OCI-LY7 (cell line): ENCODE data around the gene FAM170B. TPM values are rescaled to one million over a fixed set of nuclear protein-coding genes. Genes with fewer than 3 reads are reported as not detected.

Source experiments
- BruUV-seq: library from RNA; stranded (reverse); fragments of 400-500 nt; replicated peaks from 2 replicates; lab custom pipeline; 2021; lab: Mats Ljungman, UMichigan
- CTCF ChIA-PET: fragments of 300-600 bp; sonication (Branson Sonifier 250); formaldehyde crosslinking; loops from one replicate; lab custom pipeline; 2022; ENCODE audit warnings: antibody characterized with exemption; ENCODE audit not compliant: unreplicated experiment; lab: Charles Lee
- POLR2A ChIA-PET: fragments of 300-600 bp; sonication (Branson Sonifier 250); formaldehyde crosslinking; loops from one replicate; lab custom pipeline; 2022; ENCODE audit warnings: antibody characterized with exemption; lab: Charles Lee
- DNase-seq: peaks from one replicate; pipeline ENCODE4 v3.0.0-alpha.2; 2015; ENCODE audit warnings: low spot score
- H2AFZ ChIP-seq: fragments of 200-600 bp; sonication (generic), shearing (Covaris generic); 2 replicates; pipeline ENCODE4 v1.6.1; 2014; ENCODE audit warnings: mild to moderate bottlenecking, antibody characterized with exemption, low read length, moderate library complexity
- H3K27ac ChIP-seq: fragments of 200-600 bp; sonication (generic); 2 replicates; pipeline ENCODE4 v1.5.1; 2014; ENCODE audit warnings: mixed run types, low read depth, mild to moderate bottlenecking, moderate library complexity, low read length, inconsistent platforms; ENCODE audit not compliant: poor library complexity, severe bottlenecking
- H3K36me3 ChIP-seq: fragments of 200-600 bp; sonication (generic); 2 replicates; pipeline ENCODE4 v1.6.1; 2014; ENCODE audit warnings: mild to moderate bottlenecking, antibody characterized with exemption, low read length, moderate library complexity, mixed read lengths; ENCODE audit not compliant: insufficient read depth
- H3K4me1 ChIP-seq: fragments of 200-600 bp; sonication (generic); 2 replicates; pipeline ENCODE4 v1.5.1; 2014; ENCODE audit warnings: mild to moderate bottlenecking, low read length; ENCODE audit not compliant: insufficient read depth, poor library complexity, severe bottlenecking
- H3K4me2 ChIP-seq: fragments of 200-600 bp; sonication (generic); 2 replicates; pipeline ENCODE4 v1.6.1; 2014; ENCODE audit warnings: mild to moderate bottlenecking, low read length
- H3K4me3 ChIP-seq: fragments of 200-600 bp; sonication (generic); 2 replicates; pipeline ENCODE4 v1.5.1; 2014; ENCODE audit warnings: mild to moderate bottlenecking, low read depth, low read length; ENCODE audit not compliant: poor library complexity, severe bottlenecking
- H3K79me2 ChIP-seq: fragments of 200-600 bp; sonication (generic); 2 replicates; pipeline ENCODE4 v1.6.1; 2016; ENCODE audit warnings: low read depth, mild to moderate bottlenecking, low read length, moderate library complexity, mixed read lengths; ENCODE audit not compliant: insufficient read depth
- H3K9me2 ChIP-seq: fragments of 200-600 bp; sonication (generic); 2 replicates; pipeline ENCODE4 v1.6.1; 2016; ENCODE audit warnings: mild to moderate bottlenecking, low read length, mixed read lengths; ENCODE audit not compliant: insufficient read depth
- H3K9me3 ChIP-seq: fragments of 200-600 bp; sonication (generic); 2 replicates; pipeline ENCODE4 v1.6.1; 2014; ENCODE audit warnings: mild to moderate bottlenecking, mixed run types, low read length, mixed read lengths
- H4K20me1 ChIP-seq: fragments of 200-600 bp; sonication (generic); 2 replicates; pipeline ENCODE4 v1.6.1; 2014; ENCODE audit warnings: mild to moderate bottlenecking, antibody characterized with exemption, low read length, moderate library complexity, mixed read lengths; ENCODE audit not compliant: insufficient read depth
- EZH2phosphoT487 ChIP-seq: fragments of 200-600 bp; sonication (generic); IDR thresholded peaks from 2 replicates; pipeline ENCODE4 v1.6.1; 2018; ENCODE audit warnings: low read depth, borderline replicate concordance, mild to moderate bottlenecking, mixed run types, antibody characterized with exemption, low read length, moderate library complexity, mixed read lengths
- intact Hi-C: fragments of 100-400 bp; cut with micrococcal nuclease; formaldehyde crosslinking; loops from one replicate; pipeline ENCODE4 v1.10.0; 2022; ENCODE audit not compliant: unreplicated experiment
- total RNA-seq, 2 experiments: library from RNA; depleted of rRNA in 1 of 2; stranded (reverse); fragments of >200 nt in 1 of 2; shearing (Covaris generic) in 1 of 2; gene quantifications; 2 replicates each; pipeline ENCODE4 v1.2.3, GENCODE V29; 2014 to 2022
- TF ChIP-seq, protein P1 (sequence below): fragments of 200-600 bp; sonication (generic); conservative IDR thresholded peaks from 2 replicates; pipeline ENCODE4 v1.5.1; 2014; ENCODE audit warnings: mild to moderate bottlenecking, antibody characterized with exemption, low read length, moderate library complexity, mixed read lengths

The FAM170B gene
- total RNA-seq, 2 experiments from 2014 or later: 0.23 to 0.38 TPM

DNA sequence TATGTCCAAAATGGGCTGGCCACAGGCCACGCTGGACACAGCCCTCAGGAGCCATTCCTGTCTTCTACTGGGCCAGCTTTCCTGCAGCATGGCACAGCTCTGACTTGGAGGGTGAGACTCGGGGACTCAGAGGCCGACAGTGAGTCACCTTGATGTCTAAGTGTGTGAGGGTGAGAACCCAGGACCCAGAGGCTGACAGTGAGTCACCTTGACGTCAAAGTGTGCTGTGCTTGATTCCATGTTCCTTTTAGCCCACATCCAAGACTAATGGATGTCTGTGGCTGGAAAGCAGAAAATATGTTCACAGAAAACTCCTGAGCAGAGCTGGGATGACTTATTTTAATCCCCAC, 6.0 kb upstream of the FAM170B start:
- peaks cover 7% of the 10 kb centered on the region; the same call in 1 of the 2 replicates for H3K36me3 ChIP-seq
- peaks cover 49% of the 10 kb centered on the region for H3K4me1 ChIP-seq
- no peak for DNase-seq
- no peak overlapping the region for H3K4me3 ChIP-seq
- no peaks in the 10 kb centered on the region for H3K79me2 ChIP-seq
- H3K9me3 ChIP-seq: peaks cover 11% of the 10 kb centered on the region; the same call in 1 of the 2 replicates
- intact Hi-C loops: no loop called here
- H2AFZ ChIP-seq: no peak overlapping the region
- ChIA-PET CTCF (no interaction called here), POLR2A (interaction anchor here (1.0 to 1.1 kb wide), 2 partner anchors 21 to 59 kb away, joined by 3 to 4 read pairs; no protein-coding TSS in a partner anchor)
- no TSS peak for BruUV-seq
- no peak overlapping the region for H3K4me2 ChIP-seq
- no peak for TF ChIP-seq EZH2phosphoT487
- TF ChIP-seq, protein P1, sequence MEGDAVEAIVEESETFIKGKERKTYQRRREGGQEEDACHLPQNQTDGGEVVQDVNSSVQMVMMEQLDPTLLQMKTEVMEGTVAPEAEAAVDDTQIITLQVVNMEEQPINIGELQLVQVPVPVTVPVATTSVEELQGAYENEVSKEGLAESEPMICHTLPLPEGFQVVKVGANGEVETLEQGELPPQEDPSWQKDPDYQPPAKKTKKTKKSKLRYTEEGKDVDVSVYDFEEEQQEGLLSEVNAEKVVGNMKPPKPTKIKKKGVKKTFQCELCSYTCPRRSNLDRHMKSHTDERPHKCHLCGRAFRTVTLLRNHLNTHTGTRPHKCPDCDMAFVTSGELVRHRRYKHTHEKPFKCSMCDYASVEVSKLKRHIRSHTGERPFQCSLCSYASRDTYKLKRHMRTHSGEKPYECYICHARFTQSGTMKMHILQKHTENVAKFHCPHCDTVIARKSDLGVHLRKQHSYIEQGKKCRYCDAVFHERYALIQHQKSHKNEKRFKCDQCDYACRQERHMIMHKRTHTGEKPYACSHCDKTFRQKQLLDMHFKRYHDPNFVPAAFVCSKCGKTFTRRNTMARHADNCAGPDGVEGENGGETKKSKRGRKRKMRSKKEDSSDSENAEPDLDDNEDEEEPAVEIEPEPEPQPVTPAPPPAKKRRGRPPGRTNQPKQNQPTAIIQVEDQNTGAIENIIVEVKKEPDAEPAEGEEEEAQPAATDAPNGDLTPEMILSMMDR: no peak
- no peaks in the 10 kb centered on the region for H3K9me2 ChIP-seq
- no peaks in the 10 kb centered on the region for H4K20me1 ChIP-seq
- H3K27ac ChIP-seq: no peak overlapping the region

DNA sequence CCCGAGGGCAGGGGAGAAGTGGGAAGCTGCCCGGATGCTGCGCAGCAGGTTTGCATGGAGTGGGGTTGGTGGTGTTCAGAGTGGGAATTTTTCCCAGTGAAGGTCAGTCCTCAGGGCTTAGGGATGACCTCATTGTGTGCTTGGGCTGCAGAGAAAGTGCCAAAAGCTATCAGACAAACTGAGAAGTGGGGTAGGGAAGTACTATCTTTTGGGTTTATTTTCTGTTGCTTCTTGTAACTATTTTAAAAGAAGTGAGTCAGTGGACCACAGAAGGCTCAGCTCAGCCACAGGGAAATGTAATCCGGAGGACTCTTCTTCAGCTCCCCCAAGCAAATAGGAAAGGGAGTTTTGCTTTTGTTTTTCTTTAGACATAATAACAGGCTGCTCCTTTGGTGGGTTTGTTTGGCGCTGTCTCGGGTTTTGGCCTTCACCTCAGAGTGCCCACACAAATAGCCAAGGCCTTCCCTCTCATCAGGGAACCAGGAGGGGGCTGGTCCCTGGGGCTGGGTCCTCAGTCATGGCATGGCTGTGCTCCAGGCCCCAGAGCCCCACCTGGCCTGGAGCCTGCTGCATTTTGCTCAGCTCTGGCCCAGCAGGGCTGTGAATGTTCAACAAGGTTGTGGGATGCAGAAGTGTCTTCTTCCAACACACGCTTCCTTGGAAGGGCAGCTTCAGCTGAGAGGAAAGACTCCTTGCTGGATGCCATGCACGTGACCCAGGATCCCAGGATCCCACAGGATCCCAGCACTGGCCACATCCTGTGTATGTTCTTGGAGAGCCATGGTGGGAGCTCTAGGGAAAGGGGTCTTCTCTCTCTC, 5.4 kb upstream of the FAM170B start:
- Histone ChIP-seq H3K4me1 (peaks cover 55% of the 10 kb centered on the region), H3K9me2 (no peaks in the 10 kb centered on the region), H2AFZ (no peak overlapping the region), H3K79me2 (no peaks in the 10 kb centered on the region), H3K4me2 (no peak overlapping the region), H3K4me3 (no peak overlapping the region), H3K36me3 (peaks cover 7% of the 10 kb centered on the region; the same call in 1 of the 2 replicates), H3K27ac (no peak overlapping the region), H3K9me3 (peaks cover 11% of the 10 kb centered on the region; the same call in 1 of the 2 replicates), H4K20me1 (no peaks in the 10 kb centered on the region)
- ChIA-PET POLR2A (interaction anchor here (1.1 kb wide), 1 partner anchor 21 kb away, joined by 4 read pairs; no protein-coding TSS in a partner anchor), CTCF (no interaction called here)
- no TSS peak for BruUV-seq
- intact Hi-C loops: no loop called here
- TF ChIP-seq EZH2phosphoT487: no peak
- TF ChIP-seq, protein P1: no peak
- DNase-seq: no peak
